GM12872 (cell line): ENCODE results near the gene CACNA2D1.

ENCODE experiments used
- CTCF ChIP-seq: IDR thresholded peaks from 3 replicates; pipeline ENCODE4 v1.5.1; 2011; ENCODE audit warnings: low read depth, mild to moderate bottlenecking, low read length, moderate library complexity; ENCODE audit not compliant: insufficient read depth

Gene CACNA2D1

GRCh38 chr7:82244947-82245517, 198.5 kb downstream of the CACNA2D1 start:
- TF ChIP-seq CTCF: no peak

GRCh38 chr7:82241356-82241755, 202.2 kb downstream of the CACNA2D1 start:
- TF ChIP-seq CTCF: no peak

GRCh38 chr7:82235713-82236112, 207.9 kb downstream of the CACNA2D1 start:
- TF ChIP-seq CTCF: no peak

GRCh38 chr7:82234457-82235049, 209.0 kb downstream of the CACNA2D1 start:
- peak; percentile 39; the same call in 2 of the 3 replicates for TF ChIP-seq CTCF

DNA sequence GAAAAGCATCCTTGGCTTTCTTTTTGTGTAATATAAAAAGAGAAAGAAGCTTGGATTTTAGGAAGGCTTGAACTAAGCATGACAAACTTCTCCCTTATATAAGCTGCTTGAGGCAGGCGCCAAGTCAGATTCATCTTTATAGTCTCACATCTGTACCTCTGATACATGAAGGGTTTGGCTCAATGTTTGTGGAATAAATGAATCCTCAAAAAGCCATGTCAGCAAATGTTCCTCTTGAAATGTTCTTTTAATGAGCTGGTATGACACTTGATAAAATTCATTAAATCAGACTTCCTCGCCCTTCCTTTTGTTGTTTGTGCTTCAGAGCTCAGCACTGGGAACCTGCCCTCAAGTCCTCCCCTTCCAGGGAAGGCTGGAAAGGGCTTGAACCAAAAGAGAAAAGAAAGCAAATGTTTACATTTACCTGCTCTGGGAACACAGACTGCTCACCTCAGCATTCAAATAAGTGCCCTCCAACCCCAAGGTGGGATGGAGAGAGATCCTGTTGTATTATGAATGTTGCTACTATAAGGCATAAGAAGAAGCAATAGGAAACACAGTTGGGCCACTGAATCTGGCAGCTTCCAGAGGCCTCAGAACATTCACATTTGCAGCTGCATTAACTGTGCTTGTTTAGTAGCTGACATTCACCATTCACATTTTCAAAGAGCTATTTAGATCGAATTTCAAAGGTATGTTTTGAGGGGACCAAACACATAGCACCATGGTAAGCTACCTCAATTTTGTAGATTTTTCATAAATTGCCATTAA, 212.6 kb downstream of the CACNA2D1 start:
- no peak for TF ChIP-seq CTCF

DNA sequence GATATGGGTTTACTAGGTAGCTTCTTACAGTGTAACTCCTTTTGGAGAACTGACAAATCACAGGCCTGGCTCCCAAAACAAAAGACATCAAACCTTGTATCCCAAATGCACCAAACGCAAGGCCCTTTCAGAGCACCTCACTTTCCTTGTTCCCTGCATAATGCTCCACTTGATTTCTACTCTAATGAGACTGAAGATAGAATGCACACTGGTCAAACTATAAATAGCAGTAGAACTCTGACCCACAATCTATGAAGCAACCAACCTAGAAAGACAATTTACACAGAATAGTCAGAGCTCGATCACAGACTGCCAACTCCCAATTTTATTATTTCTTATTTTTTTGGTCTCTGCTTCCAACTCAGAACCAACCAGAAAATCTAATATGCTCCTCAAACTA, 214.4 kb downstream of the CACNA2D1 start:
- TF ChIP-seq CTCF: no peak

DNA sequence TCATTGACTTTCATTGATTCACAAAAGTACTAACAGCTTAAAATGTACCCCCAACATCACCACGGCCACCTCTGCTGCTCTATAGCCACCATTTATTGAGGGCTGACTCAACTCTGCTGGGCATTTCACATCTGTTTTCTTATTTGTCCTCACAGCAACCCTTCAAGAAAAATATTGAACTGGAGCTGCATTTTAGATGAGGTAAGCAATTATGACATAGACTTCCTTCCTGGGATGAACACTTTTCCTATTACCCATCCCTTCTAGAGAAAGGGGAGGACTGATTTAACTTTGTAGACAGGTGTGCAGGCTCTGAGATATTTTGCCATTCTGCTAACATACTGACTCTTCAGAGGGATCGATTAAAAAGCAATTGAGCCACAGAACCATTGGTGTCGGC, 217.4 kb downstream of the CACNA2D1 start:
- no peak for TF ChIP-seq CTCF
